H1 (cell line): ENCODE results near the gene EYA4. TPM values are rescaled to one million over a fixed set of nuclear protein-coding genes. Genes with fewer than 3 reads are reported as not detected.

Source experiments
- CBX8 ChIP-seq: fragments of 300-800, 300-1000 bp; sonication (generic); IDR thresholded peaks from 2 replicates; pipeline ENCODE4 v1.7.1; 2016; ENCODE audit warnings: low read depth, low read length, borderline replicate concordance
- polyA plus RNA-seq, 7 experiments: library from polyadenylated mRNA; depleted of rRNA in 3 of 7; stranded (reverse) in 5 of 7; unstranded in 2 of 7; fragments of >200 nt in 5 of 7; fragments of 200-250 nt in 2 of 7; gene quantifications; 1 replicate in 5 of 7; 2 replicates in 1 of 7; 4 replicates in 1 of 7; pipeline versions ENCODE4 v1.2.1 to v1.2.3, GENCODE V29; 2011 to 2013; ENCODE audit warnings: missing spikeins in 2 of 7, mixed read lengths in 2 of 7
- total RNA-seq: library from RNA; stranded (reverse); fragmentation: NEBNext Ultra II Directional; extraction: Animal tissue kit (Norgen Biotek cat#: 25700); gene quantifications from 2 replicates; pipeline ENCODE4 v1.2.1, GENCODE V29; 2021

Gene EYA4
- total and polyA plus RNA-seq, 2 of the 8 experiments (the other 6 are each of a cell fraction or from before 2014, with no cell fraction given), result 0.06 to 0.17 TPM

DNA sequence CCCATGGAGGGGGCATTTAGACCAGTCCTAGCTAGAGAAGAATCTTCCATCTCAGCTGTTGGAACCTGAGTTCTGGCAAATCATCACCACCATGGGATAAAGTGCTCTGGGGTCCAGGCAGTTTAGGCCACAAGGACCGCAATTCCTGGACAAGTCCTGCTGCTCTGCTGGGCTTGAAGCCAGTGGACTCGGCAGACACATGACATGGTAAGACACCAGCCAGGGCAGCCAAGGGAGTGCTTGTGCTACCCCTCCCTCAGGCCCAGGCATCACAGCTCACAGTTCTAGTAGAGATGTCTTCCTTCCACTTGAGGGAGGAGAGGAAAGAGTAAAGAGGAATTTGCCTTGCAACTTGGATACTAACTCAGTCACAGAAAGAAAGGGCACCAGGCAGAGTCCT, 246.0 kb downstream of the EYA4 start (continued):
- no peak for TF ChIP-seq CBX8
